HFF-Myc (cell line): ENCODE measurements around the gene DPH3.

Source experiments
- DNase-seq: peaks from one replicate; pipeline ENCODE4 v3.0.0-alpha.2; 2011; ENCODE audit warnings: low read depth; ENCODE audit errors: extremely low read depth
- H3K4me3 ChIP-seq: replicated peaks from 2 replicates; pipeline ENCODE4 v1.5.1; 2011; ENCODE audit warnings: low read depth, mild to moderate bottlenecking, control low read depth, low read length
- CTCF ChIP-seq: IDR thresholded peaks from 2 replicates; pipeline ENCODE4 v1.5.1; 2012; ENCODE audit warnings: mild to moderate bottlenecking, low read depth, low read length, control low read depth; ENCODE audit errors: missing control alignments

Gene DPH3

GRCh38 chr3:16307832-16308531 is 43.2 kb upstream of the DPH3 start:
- no peak for TF ChIP-seq CTCF
- no peak overlapping the region for H3K4me3 ChIP-seq
- DNase-seq = no peak

DNA sequence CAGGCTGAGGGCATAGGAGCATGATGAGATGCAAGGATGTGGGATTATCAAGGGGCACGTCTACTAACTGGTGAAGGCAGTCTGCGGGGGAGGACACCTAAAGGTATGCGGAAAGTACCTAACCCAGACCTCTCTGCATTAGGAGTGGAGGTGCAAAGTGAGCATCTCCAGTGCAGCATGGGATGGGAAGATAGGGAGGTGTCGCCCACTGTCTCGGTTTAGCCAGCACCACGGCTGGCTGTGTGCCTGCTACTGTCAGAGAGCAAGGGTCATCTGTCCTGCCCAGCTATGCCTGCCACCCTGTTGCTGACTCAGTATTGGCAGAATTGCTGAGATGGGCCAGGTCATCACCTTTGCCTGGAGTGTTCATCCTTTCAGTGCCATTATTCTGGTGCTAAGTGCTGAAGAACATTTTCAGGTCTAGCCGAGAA is 40.4 kb upstream of the DPH3 start:
- no peak for TF ChIP-seq CTCF
- DNase-seq = no peak
- no peak overlapping the region for H3K4me3 ChIP-seq

DNA sequence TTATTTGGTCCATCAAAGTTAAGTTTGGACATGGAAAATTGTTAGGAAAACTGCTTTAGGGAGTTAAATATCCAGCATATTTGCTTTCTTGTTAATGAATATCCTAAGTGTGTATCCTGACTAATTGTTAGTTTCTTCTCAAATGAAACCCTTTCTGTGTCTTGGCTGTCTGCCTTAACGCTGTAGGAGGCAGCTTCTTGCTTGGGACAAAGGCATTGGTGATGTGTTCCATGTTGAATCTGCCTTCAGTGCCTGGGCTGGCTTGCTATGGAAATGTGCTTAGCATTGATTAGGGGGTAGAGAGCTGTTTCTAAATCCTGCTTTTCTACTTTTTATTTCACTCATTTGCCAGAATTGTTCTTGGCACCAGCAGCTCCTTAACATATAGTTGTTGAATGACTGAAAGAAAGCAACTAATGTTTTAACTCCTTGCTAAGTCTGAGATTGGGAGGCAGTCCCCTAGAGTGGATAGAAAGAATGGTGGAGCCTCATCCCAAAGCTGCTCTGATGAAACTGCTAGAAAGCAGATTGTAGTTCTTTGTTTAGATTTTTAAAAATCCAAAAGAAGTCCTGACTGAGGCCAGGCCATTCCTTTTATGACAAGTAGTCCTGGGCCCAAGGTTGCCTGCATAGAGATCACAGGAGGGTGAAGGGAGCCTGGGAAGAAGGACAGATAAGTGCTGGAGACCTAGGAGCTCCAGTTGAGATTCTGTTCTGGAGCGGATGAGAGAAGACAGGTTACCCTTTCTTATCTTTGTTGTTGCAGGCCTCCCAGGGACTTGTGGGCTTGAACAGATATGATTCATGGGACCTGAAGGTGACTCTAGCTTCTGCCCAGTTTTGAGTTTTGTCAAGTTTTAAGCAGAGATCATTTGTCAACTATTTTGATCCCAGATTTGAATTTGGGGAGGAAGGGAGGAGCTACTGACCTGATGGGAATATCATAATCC is 39.6 kb upstream of the DPH3 start:
- no peak overlapping the region for H3K4me3 ChIP-seq
- TF ChIP-seq CTCF = no peak
- DNase-seq = no peak

DNA sequence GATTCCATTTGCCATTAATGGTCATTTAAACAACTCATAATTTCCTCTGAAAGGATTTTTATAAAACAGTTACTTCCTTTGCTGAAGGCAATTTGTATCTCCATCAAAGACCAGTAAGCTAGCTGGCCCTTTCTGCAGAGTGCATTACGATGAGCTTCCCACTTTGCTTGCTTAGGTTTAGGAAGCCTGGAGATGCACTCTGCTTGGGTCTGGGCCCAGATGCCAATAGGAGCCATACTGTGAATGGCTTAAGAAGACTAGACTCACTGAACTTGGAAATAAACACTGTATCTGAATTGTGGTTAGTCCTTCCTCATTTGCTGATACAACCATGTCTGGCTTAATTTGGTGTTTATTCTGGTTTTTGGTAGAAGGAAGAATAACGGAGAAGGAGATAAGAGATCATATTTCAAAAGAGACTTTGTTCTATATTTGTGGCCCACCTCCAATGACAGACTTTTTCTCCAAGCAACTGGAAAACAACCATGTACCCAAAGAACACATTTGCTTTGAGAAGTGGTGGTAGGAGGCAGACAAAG is 38.4 kb upstream of the DPH3 start:
- H3K4me3 ChIP-seq = no peak overlapping the region
- no peak for DNase-seq
- no peak for TF ChIP-seq CTCF

DNA sequence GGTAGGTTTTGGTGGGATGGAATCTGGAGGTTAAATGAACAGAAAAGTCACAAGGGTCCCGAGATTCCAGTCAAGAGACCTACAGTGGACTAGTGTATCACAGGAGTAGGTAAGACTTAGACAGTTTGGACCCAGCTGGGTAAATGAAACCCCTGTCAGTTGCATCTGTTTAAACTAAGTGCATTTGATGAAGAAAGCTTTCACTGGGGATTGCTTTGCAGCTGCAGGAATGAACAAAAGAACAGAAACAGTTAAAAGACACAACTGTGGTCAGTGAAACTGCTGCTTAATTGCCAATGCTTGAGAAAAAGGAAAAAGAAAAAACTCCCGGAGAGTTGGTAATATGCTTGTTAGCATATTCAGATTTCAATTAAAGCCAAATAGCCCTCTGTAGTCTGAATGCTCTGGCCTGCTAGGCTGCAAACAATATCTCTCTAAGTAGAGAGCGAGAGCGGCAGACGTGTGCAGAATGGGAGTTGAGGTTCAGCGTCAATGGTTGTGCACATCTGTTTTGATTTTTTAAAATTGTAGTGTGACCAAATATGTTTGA is 37.4 kb upstream of the DPH3 start:
- H3K4me3 ChIP-seq = no peak overlapping the region
- TF ChIP-seq CTCF = no peak
- DNase-seq = no peak

- DNase-seq = no peak
Measured at GRCh38 chr3:16301507-16301906, 36.8 kb upstream of the DPH3 start.

More at GRCh38 chr3:16301507-16301906, 36.8 kb upstream of the DPH3 start:
- TF ChIP-seq CTCF = no peak
- no peak overlapping the region for H3K4me3 ChIP-seq
